GM21576 (cell line): Measurements from ENCODE around the gene ITPRIPL1.
A peak's percentile ranks its signal among the peaks of the same experiment; 100 is the strongest.
"Not testable (repeated sequence)": the region's sequence is repeated elsewhere in the genome, so short reads cannot be mapped to it uniquely, and the experiment has no call there.

ENCODE experiments used
- ATAC-seq: cut with Tn5 transposase; IDR thresholded peaks from one replicate; pipeline ENCODE4 v1.9.1; 2021; ENCODE audit warnings: mild to moderate bottlenecking, moderate library complexity; ENCODE audit not compliant: unreplicated experiment

The ITPRIPL1 gene, protein sequence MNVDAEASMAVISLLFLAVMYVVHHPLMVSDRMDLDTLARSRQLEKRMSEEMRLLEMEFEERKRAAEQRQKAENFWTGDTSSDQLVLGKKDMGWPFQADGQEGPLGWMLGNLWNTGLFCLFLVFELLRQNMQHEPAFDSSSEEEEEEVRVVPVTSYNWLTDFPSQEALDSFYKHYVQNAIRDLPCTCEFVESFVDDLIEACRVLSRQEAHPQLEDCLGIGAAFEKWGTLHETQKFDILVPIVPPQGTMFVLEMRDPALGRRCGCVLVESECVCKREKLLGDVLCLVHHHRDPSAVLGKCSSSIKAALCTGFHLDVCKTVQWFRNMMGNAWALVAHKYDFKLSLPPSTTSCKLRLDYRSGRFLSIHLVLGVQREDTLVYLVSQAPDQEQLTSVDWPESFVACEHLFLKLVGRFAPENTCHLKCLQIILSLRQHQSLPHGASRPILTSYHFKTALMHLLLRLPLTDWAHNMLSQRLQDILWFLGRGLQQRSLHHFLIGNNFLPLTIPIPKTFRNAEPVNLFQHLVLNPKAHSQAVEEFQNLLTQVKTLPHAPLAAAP

DNA sequence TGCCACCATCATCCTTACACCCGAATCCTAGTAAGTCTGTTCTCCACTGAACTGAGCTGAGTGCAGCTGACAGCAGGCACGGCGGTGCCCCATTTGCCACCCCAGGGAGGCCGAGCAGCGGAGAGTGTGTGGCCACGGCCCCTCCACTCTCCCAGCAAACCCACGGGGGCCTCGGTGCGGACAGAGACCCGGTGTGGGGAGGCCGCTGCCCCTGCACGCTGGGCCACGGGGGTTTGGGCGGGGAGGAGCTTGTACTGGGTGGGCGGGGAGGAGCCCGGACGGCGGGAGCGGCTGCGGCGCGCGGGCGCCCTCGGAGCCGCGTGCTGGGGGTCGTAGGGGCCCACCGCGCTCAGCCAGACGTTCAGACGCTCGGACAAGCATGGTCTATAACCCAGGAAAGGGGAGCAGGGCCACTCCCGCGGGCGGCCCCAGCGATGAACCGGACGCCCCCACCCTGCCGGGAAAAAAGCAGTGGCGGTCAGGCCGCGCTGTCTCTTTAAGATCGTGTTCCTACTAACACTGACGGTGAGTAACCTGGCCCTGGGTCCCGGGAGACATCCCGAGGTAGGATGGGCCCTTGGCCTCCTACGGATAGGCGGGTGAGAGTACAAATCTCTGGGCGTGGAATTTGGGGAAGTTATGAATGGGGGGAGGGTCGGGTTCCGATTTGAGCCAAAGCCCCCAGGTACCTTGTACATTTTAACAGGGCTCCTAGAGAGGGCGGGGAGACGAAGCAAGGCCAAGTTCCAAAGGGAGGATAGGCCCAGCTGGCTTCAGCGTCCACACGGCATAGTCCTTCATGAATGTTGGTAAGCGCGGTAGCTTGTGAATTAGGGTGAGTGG lies at the start of gene ITPRIPL1:
Gene ITPRIPL1, plus strand, starts transcription at position 277 of the 843 bp plus-strand sequence. Its CDS starts 523 bp downstream, at position 800.
- no peak for ATAC-seq

DNA sequence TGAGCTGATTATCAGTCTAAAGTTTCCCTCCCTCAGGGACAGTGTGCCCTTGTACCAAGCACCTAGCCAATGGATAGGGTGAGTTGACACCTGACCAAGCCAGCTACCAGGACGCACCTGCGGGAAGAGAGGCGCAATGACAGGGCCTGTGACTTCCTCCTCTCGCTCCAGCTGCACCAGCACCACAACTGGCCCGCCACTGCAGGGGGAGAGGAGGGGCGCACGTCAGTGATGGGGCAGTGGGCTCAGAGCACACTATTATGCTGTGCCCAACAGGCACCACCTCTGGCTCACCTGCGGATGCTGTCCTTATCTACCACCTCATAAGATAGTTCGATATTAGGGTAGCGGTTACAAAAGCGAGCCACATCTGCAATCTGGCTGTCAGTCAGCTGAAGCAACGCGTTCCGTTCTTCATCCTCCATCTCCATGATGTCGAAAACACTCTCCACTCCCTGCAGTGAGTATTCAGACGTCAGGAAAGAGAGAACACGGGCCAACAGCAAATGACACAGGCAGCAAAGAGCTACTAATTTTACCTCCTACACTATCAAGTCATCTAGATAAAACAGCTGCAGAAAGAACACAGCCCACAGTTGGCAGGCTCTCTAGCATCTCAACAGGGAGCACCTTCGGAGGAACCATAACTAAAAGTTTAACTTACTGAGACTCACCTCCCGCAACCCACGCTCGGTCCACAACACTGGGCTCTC lies 48.2 kb upstream of the ITPRIPL1 start:
- ATAC-seq: no peak

DNA sequence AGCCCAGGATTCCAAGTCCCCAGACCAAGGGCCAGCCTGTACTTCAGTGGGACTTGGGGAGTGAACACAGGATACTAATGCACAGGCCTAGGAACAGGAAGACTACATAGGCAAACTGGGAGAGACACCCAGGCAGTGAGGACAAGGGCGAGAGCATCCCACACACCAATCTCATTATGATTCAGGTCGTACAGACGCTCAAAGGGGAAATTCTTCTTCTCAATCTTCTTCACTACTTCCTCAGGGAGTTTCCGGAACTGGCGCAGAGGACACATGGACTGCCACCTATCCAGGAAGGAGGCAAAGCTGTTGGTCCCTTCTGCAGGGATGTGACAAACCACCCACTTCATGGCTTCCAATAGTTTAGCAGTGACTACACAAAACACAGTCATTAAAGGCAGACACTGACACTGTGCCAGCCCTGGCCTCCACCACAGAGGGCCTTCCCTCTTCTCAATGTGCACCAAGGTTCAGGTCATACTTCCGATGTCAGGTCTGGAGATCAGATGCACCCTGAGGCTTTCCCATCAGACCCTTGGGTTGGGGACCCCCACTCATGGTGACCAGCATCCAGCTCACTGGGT lies 37.8 kb upstream of the ITPRIPL1 start:
- ATAC-seq: no peak

DNA sequence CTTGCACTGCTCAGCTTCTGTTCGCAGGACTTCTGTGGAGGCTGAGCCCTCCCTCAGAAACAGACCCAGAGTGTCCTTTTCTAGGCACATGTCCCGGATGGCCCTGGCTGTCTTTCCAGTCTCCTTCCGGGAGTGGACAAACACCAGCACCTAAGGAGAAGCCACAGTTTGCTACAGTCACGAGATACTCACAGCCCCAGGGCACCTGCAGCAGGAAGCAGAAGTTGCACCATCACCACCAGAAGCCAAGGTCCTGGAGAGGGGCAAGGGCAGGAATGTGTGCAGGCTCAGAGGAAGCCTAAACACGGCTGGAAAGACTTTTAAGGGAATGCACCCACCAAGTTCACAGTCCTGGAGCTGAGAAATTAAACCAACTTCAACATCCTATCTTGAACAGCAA lies 33.4 kb upstream of the ITPRIPL1 start:
- no peak for ATAC-seq

DNA sequence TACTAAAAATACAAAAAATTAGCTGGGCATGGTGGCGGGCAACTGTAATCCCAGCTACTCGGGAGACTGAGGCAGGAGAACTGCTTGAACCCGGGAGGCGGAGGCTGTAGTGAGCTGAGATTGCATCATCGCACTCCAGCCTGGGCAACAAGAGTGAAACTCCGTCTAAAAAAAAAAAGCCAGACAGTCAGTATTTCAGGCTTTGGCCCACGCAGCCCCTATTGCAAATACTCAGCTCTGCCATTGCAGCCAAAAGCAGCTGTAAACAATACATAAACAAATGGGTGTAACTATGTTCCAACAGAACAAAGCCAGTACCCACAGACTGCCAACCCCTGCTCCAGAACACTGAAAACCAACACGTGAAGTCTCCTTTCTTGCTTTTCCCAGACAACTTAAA lies 30.8 kb upstream of the ITPRIPL1 start:
- not testable (repeated sequence) for ATAC-seq

DNA sequence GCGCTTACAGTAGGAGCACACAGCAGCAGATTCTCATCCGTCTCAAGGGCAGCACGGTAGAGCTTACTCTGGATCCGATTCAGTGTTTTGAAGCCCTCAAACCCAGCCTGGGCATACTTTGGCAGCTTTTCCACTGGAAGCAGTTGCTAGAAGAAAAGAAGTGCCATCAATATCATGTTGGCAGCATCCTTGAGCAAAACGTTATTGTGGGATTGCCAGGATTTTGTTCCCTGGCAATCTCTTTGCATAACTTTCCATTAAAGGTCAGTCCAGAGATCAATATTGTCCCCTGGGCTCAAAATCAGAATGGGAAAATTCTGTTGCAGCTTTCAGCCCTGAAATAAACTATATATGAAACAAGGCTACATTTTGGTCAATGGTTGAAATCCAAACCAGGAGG lies 28.2 kb upstream of the ITPRIPL1 start:
- ATAC-seq: no peak

DNA sequence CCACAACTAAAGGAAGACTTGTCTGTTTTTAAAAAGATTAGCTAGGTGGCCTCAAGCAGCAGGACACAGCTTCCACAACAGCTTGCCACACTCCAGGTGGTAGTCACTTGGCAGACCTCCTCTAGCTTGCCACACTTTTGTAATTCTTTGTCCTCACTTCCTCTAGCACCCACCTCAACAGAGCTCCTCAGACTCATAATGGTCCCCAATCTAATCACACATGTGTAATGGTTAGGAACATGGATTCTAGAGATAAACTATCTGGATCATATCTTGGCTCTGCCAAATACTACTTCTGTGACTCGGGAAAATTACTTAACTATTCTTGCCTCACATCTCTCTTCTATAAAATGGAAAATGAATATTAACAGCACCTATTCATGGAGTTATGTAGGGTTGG lies 23.3 kb upstream of the ITPRIPL1 start:
- ATAC-seq: no peak

DNA sequence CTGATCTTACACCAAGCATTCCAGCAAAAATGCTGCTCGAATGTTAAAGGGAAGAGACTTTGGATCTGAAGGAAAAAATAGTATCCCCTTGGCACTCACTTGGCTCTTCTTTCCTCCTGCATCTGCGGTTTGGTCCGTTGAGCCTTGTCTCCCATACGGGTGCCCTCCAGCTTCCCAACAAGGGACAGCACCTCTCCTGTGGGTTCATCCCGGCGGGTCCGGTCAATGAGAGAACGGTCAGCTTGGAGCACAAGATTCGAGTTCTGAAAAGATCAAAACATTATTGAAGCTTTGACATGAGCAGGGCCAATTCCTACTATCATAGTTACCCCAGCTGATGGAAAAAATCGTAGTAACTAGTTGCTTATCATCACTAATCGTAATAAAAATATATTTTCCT lies 20.5 kb upstream of the ITPRIPL1 start:
- ATAC-seq: no peak

DNA sequence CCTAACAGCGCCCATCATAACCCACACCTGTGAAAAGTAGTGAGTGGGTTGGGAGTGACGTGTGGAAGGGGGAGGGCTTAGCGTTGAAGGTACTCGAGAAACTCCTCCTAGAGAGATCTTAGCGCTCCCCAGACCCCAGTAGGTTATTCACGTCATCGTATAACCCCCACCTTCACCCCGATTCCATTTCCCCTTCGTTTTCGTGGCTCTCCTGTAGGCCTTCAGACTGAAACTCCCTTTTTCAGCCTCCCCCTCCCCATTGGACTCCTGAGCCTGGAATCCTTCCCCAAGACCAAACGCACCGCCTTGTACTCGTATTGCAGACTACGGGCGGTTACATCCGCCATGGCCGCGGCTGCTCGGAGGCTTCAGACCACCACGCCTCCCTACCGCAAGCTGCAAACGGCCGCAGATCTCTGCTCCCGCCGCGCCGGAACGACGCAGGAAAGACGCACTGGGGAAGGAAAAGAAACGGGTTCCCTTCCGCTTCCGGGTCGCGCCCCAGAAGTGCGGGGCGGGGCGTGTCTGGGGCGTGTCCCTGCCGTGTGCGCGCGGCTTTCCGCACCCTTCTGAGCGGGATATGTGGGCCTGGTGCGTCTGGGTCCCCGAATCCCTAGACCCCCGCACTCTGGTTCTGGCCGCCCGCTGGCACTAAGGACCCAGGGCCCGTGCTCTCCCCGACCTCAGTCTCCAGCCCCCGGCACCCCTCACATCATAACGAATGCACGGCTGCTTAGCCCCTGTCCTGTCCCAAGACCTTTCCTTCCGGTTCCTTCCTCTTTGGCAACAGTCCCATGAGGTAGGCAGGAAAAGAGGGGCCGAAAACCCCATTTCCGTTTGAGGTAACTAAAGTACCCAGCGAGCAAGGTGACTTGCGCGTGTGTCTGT lies 19.8 kb upstream of the ITPRIPL1 start, which contains the start of gene SNRNP200:
Gene SNRNP200, minus strand, starts transcription at position 456 of the 888 bp plus-strand sequence. Its CDS starts 109 bp downstream, at position 347.
- peak; percentile 86 for ATAC-seq

DNA sequence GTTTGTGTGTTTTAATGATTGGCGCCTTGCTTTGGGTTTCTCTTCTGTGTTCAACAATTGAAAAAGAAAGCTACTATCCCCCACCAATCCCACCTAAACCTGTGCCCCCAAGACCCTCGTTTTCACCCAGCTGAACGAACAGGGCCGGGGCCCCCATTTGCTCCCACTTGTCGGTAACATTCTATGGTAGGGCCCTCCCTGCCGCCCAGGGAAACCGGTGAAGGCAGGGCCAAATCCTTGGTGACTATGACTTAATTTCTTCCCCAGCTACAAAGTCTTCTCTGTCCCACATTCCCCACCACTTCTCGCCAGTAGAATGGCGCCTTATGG lies 19.2 kb upstream of the ITPRIPL1 start:
- no peak for ATAC-seq

DNA sequence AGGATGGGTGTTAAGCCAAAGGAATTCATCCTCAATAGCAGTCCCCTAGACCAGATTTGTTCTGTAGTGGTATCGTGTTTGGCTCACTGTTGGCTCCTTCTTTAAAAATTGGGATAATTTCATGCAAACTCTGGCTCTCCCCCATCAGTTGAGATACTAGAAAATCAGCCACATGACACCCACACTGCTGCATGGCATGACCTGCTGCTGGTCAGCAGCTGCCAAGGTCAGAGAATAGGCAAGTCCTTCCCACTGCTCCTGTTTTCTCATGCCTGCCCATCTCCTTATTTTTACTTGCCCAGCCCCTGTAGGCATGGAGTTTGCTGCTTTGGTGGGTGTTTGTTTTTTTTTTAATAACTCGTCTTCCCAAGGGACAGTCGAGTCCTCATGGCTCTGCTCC lies 18.7 kb upstream of the ITPRIPL1 start:
- no peak for ATAC-seq

DNA sequence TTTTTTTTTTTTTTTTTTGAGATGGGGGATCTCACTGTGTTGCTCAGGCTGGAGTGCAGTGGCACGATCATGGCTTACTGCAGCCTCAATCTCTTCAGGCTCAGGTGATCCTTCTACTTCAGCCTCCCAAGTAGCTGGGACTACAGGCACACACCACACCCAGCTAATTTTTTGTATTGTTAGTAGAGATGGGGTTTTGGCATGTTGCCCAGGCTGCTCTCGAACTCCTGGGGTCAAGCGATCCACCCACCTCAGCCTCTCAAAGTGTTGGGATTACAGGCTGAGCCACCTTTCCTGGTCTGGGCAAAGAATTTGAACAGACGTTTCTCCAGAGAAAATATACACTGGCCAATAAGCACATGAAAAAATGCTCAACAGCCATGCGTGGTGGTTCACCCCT lies 16.9 kb upstream of the ITPRIPL1 start:
- ATAC-seq: no peak

DNA sequence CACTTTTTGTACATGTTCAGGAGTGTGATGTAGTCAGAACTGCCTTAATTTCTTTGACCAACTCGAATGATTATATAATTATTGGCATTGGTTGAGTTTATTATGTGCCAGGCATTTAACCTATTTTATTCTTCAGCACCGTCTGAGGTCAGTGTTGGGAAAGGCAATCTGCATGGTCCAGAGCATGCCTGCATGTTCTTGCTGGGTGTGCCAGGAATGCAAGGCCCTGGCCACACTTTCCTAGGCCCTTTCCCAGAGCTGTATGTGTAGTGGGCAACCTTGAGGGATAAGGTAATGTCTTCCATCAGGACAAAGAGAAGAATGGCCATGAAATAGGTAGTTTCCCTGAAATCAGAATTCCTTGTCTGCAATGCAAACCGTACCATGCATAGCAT lies 10.1 kb upstream of the ITPRIPL1 start:
- ATAC-seq: no peak

DNA sequence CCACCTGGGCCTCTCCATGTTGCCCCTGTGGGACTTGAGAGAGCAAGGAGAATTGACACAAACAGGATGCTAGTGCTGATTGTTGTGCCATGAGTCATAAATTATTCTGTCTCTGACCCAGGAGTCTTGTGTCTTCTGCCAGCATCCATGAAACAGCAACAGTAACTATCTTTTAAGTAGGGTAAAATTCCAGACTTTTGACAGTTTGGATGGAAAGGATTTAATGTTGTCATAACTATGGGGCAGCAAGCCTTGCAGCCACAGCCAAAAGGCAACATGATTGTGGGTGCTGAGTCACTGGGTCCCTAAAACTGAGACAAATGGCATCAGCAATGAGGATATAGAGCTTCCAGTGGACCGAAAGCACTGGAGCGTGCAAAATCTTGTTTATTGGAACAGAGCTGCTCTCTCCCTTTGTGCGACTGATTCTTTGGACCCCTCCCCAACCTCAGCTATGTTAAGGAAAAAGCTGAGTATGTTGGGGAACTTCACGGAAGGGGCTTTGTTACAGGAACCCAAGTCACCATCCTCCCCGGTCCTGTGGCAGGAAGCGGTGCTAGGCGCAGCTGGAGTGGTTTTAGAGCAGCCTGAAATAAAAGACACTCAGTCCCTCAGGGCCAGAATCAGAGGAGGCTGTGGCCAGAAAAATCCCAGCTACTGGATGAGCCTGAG lies 9.6 kb upstream of the ITPRIPL1 start:
- ATAC-seq: no peak

DNA sequence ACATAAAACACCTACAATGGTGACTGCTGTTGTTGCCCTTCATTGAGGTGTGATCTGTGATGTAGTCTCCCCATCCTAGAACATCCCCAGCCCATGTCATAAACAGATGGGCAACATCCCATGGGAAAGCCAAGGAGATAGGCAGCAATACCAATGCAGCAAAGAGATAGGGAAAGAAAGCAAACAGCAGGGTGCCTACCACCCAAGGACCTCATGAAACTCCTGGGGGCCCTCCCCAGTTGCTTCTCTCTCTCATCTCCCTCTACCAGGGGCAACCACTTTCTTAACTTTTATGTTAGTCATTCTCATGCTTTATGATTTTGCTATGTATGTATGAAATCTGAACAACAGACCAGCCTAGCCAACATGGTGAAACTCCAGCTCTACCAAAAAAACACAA lies 8.1 kb upstream of the ITPRIPL1 start:
- ATAC-seq: no peak

DNA sequence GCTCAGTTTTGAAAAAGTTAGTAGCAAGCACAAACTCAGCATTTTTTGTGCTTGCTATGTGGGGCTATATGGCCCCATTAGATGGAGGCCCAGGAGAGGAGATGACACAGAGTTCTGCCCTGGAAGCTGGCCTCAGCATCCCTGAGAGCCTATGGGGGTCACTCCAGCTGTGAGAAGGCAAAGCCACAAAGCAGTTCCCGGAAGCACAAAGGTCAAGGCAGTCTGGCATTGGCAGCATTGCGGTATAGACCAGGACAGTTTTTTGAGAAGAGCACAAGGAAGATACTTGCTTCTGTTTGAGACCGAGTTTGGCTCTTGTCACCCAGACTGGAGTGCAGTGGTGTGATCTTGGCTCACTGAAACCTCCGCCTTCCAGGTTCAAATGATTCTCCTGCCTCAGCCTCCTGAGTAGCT lies 7.5 kb upstream of the ITPRIPL1 start:
- ATAC-seq: no peak

DNA sequence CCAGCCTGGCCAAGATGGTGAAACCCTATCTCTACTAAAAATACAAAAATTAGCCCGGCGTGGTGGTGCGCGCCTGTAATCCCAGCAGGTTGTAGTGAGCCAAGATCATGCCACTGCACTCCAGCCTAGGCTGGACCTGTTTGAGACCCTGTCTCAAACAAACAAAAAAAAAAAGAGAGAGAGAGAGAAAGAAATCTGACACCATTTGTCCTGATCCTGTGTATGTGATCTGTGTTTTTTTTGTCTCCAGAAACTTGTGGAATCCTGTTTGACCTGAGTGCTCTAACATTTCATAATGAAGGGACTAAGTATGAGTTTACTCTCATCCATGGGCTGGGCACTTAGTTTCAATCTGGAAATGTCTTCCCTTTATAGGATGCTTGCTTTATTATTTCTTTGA lies 6.4 kb upstream of the ITPRIPL1 start:
- no peak for ATAC-seq

DNA sequence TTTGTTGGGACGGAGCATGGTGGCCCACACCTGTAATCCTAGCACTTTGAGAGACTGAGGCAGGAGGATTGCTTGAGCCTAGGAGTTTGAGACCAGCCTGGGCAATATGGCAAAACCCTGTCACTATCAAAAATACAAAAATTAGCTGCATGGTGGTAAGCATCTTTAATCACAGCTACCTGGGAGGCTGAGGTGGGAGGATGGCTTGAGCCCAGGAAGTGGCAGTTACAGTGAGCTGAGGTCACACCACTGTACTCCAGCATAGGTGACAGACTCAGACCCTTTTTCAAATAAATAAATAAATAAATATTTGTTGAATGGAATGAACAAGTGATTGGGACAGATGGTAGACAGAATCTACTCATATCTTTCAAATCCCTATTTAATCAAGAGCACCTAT lies 5.7 kb upstream of the ITPRIPL1 start:
- no peak for ATAC-seq

DNA sequence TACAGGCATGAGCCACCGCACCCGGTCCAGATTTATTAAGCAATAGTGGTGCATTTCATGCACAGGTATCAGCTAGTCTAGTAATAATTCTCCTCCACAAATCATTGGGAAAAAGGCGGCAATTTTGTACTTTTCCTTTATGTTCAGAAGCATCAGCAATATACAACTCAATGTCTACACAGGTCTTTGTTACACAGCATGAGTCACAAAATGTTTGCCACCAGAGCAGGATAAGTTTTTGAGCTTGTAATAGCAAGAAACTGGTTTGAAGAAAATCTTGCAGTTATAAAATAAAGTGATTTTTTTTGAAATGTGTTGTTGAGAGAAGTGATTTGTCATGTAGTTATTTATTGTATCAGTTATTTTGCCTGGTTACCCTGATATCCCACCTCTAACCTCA lies 4.8 kb upstream of the ITPRIPL1 start:
- no peak for ATAC-seq
